Activated CD4-positive, alpha-beta T cell treated with anti-CD3 and anti-CD28 coated beads, Interleukin-2, amount 10 ng/mL, durations not matched to agents 7 days and 5 days (primary cell): ENCODE results near the gene ELMO1. TPM values are rescaled to one million over a fixed set of nuclear protein-coding genes. Genes with fewer than 3 reads are reported as not detected.
"Not testable (repeated sequence)": the region's sequence is repeated elsewhere in the genome, so short reads cannot be mapped to it uniquely, and the experiment has no call there.

Experiments
- CTCF ChIA-PET: fragments of 350-600 bp; sonication (Branson Sonifier 250); formaldehyde crosslinking; loops from one replicate; lab custom pipeline; 2021; ENCODE audit warnings: antibody characterized with exemption; lab: Charles Lee
- POLR2A ChIA-PET: fragments of 350-600 bp; sonication (Branson Sonifier 250); formaldehyde crosslinking; loops from one replicate; lab custom pipeline; 2021; ENCODE audit warnings: antibody characterized with exemption; lab: Charles Lee
- DNase-seq: peaks from one replicate; pipeline ENCODE4 v3.0.0-alpha.2; 2020
- H3K27ac Mint-ChIP-seq: one replicate; pipeline ENCODE4 v1.8.0; 2021; ENCODE audit warnings: mild to moderate bottlenecking, moderate library complexity, mixed read lengths
- H3K27me3 Mint-ChIP-seq: one replicate; pipeline ENCODE4 v1.8.0; 2021; ENCODE audit warnings: mixed read lengths
- H3K36me3 Mint-ChIP-seq: one replicate; pipeline ENCODE4 v1.8.0; 2021; ENCODE audit warnings: low read depth, mixed read lengths
- H3K4me1 Mint-ChIP-seq: one replicate; pipeline ENCODE4 v1.8.0; 2021; ENCODE audit warnings: mixed read lengths
- H3K4me3 Mint-ChIP-seq: one replicate; pipeline ENCODE4 v1.8.0; 2021; ENCODE audit warnings: mild to moderate bottlenecking, moderate library complexity, mixed read lengths
- H3K9me3 Mint-ChIP-seq: one replicate; pipeline ENCODE4 v1.8.0; 2021; ENCODE audit warnings: mixed read lengths
- total RNA-seq, 2 experiments: library from RNA; stranded (reverse); gene quantifications; one replicate each; pipeline ENCODE4 v1.2.3, GENCODE V29; 2021

ELMO1 gene
- total RNA-seq, 2 experiments from 2014 or later, result 99.8 to 142 TPM

DNA sequence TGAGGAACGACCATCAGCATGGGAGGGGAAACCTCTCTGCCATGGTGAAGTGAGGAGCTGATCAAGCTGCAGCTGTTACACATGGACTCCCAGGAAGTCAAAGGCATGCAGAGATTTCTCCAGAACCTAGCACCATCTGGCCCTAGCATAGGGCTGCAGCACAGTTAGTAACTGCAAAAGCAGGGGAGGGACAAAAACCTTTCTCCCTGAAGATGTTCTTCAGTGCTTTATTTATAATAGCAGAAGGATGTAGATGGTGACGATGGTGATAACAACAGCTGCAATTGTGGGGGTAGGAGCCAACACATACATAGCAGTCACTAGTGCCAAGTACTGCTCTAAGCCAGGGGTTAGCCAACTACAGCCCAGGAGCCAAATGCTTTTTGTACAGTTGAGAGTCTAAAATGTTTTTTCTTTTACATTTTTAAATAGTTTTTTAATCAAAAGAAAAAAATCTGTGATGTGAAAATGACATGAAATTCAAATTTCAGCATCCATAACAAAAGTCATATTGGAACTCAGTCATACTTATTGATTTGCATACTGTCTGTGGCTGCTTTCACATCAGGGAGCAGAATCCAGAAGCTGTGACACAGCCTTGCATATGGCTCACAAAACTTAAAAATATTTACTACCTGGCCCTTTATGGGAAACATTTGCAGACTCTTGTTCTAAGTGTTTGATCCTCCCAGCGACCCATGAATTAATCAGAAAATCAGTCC, 299.5 kb downstream of the ELMO1 start:
- H3K4me1 Mint-ChIP-seq, result no peaks in the 10 kb centered on the region

DNA sequence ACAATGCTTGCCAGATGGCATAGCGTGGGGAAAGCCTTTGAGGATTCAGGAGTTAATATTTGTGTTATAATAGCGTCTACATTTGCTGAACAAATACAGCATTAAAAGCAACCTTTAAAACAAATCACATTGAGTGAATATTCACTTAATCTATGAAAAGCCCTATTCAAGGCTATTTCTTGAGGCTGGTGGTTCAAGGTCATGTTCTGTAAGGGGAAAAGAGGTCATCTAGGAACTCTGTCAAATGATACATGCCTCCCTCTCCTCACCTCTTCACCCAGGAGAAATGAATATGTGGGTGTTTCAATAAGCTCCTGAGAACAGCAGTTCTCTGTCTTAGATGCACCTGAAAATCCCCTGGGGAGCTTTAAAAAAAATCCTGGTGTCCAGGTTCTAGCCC, 303.0 kb downstream of the ELMO1 start:
- no peak for DNase-seq
- H3K4me1 Mint-ChIP-seq, result no peaks in the 10 kb centered on the region
- H3K9me3 Mint-ChIP-seq, result peaks cover 6% of the 10 kb centered on the region
- peaks cover 39% of the 10 kb centered on the region for H3K36me3 Mint-ChIP-seq
- POLR2A ChIA-PET, result no interaction called here
- no peak overlapping the region for H3K27ac Mint-ChIP-seq
- no peak overlapping the region for H3K4me3 Mint-ChIP-seq
- no peaks in the 10 kb centered on the region for H3K27me3 Mint-ChIP-seq
- CTCF ChIA-PET, result interaction anchor here (0.9 kb wide), 1 partner anchor 29 kb away, joined by 6 read pairs; no protein-coding TSS in a partner anchor

More for the DNA sequence above, 299.5 kb downstream of the ELMO1 start:
- Mint-ChIP-seq H3K4me3 (no peak overlapping the region), H3K9me3 (no peaks in the 10 kb centered on the region), H3K27ac (no peak overlapping the region), H3K27me3 (no peaks in the 10 kb centered on the region), H3K36me3 (peaks cover 31% of the 10 kb centered on the region)
- ChIA-PET POLR2A (no interaction called here), CTCF (no interaction called here)
- no peak for DNase-seq

DNA sequence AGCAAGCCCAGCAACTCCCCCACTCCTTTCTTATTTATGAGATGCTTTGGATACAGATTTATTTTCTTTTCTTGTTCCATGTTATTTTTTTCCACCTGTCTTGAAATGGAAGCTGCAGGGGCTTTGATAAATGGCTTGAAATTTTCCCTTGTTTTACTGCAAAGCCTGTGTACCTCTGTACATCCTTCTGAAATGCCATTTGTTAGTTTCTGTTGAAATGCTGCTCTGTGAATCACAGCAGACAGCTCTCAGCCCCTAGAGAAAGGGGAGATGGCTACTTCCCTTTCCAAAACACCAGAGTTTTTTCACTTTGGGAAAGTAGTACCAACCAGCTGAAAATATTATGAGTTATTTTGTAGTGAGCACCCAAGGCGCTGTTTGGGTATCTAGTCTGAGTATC, 304.2 kb downstream of the ELMO1 start:
- no peak for DNase-seq
- CTCF ChIA-PET, result no interaction called here
- Mint-ChIP-seq H3K27me3 (no peaks in the 10 kb centered on the region), H3K36me3 (peaks cover 49% of the 10 kb centered on the region), H3K9me3 (peaks cover 16% of the 10 kb centered on the region), H3K27ac (no peak overlapping the region), H3K4me1 (no peaks in the 10 kb centered on the region), H3K4me3 (no peak overlapping the region)
- POLR2A ChIA-PET, result no interaction called here

DNA sequence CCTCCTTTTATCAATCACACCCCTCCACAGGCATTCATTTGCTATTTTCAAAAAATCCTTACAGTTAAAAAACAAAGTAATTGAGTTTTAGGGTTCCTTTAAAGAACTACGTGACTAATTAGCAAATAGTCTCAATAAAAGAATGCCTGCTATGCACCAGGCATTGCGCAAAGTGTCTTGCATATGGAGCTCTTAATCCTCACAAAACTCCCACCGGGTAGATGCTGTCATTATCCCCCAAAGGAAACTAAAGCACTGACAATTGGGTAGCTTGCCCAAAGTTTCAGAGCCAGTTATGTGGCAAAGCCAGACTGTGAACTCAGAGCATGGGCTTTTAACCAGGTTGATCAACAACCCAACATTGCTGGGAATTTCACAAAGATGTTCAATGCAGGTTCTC, 305.7 kb downstream of the ELMO1 start:
- ChIA-PET CTCF (no interaction called here), POLR2A (no interaction called here)
- DNase-seq, result no peak
- peaks cover 28% of the 10 kb centered on the region for H3K9me3 Mint-ChIP-seq
- peaks cover 58% of the 10 kb centered on the region for H3K36me3 Mint-ChIP-seq
- H3K4me1 Mint-ChIP-seq, result no peaks in the 10 kb centered on the region
- H3K27me3 Mint-ChIP-seq, result no peaks in the 10 kb centered on the region
- no peak overlapping the region for H3K27ac Mint-ChIP-seq
- no peak overlapping the region for H3K4me3 Mint-ChIP-seq

DNA sequence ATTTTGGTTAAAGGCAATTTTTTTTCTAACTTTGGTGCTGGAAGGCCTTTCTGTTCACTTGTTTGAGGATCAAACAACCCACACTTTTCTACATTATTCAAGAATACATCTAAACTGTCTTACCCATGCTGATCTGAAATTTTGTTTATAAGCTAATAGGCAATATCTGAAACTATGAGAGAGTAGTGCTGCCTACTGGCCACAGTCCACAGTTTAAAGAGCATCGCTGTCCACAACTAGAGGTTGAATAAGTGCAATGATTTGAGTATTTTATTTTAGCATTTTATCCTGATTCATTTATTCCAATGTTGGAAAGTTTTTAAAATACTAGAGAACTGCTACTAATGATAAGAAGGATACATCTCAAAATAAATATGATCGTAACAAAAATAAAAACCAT, 306.9 kb downstream of the ELMO1 start:
- no peak overlapping the region for H3K27ac Mint-ChIP-seq
- POLR2A ChIA-PET, result no interaction called here
- peaks cover 35% of the 10 kb centered on the region for H3K9me3 Mint-ChIP-seq
- H3K4me3 Mint-ChIP-seq, result no peak overlapping the region
- DNase-seq, result no peak
- H3K27me3 Mint-ChIP-seq, result no peaks in the 10 kb centered on the region
- no peaks in the 10 kb centered on the region for H3K4me1 Mint-ChIP-seq
- CTCF ChIA-PET, result no interaction called here
- peaks cover 56% of the 10 kb centered on the region for H3K36me3 Mint-ChIP-seq

DNA sequence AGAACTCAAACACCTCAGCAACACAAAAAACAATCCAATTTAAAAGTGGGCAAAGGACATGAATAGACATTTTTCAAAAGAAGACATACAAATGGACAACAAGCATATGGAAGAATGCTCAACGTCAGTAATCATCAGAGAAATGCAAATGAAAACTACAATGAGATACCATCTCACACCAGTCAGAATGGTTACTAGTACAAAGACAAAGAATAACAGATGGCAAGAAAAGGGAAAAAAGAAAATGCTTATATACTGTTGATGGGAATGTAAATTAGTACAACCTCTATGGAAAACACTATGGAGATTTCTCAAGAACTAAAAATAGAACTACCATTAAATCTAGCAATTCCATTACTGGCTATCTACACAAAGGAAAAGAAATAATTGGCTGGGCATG, 314.8 kb downstream of the ELMO1 start:
- Mint-ChIP-seq H3K9me3 (peaks cover 19% of the 10 kb centered on the region), H3K36me3 (peaks cover 83% of the 10 kb centered on the region)
- H3K4me3 Mint-ChIP-seq, DNase-seq, POLR2A ChIA-PET, H3K27me3 Mint-ChIP-seq, H3K27ac Mint-ChIP-seq, H3K4me1 Mint-ChIP-seq: not testable (repeated sequence)
- CTCF ChIA-PET, result interaction anchor here (0.7 to 1.8 kb wide), 2 partner anchors 21 to 36 kb away, joined by 3 read pairs; no protein-coding TSS in a partner anchor

DNA sequence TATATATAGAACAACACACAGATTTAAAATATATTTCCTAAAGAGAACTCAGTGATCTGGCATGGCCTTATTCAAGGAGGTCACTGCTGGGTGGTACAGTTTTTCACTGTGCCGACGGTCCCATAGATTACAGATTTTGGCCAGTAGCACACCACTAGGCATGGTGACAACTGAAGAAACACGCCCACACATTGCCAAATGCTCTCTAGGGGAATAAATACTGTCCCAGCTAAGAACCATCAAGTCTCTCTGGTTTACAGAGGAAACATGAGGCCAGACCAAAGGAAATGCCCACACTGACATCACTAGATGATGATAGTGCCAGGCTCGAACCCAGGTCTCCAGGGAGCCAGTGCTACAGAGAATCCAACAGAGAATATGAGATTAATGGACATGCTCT, 316.8 kb downstream of the ELMO1 start:
- H3K27ac Mint-ChIP-seq, result no peak overlapping the region
- H3K4me1 Mint-ChIP-seq, result no peaks in the 10 kb centered on the region
- peaks cover 86% of the 10 kb centered on the region for H3K36me3 Mint-ChIP-seq
- ChIA-PET POLR2A (no interaction called here), CTCF (no interaction called here)
- peaks cover 4% of the 10 kb centered on the region for H3K9me3 Mint-ChIP-seq
- H3K4me3 Mint-ChIP-seq, result no peak overlapping the region
- DNase-seq, result no peak
- H3K27me3 Mint-ChIP-seq, result no peaks in the 10 kb centered on the region

DNA sequence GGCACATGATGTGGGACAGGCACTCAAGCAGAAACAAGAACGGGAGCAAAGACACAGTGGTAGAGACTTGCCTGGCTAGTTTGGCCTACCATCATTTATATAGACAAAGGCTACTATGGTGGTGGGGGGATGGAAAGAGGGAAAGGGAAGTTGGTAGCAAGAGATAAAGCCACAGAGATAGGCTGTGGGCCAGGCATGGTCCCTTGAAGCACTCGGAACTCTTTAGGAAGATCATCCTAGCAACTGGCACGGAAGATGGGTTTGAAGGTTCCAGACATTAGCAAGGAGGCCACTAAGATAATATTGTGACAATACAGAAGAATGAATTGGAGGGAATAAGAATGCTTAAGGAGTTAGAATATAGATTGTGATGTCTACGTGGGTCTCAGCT, 319.6 kb downstream of the ELMO1 start:
- Mint-ChIP-seq H3K4me1 (no peaks in the 10 kb centered on the region), H3K4me3 (no peak overlapping the region), H3K9me3 (peaks cover 10% of the 10 kb centered on the region), H3K27ac (no peak overlapping the region), H3K36me3 (peaks cover 83% of the 10 kb centered on the region), H3K27me3 (no peaks in the 10 kb centered on the region)
- POLR2A ChIA-PET, result no interaction called here
- CTCF ChIA-PET, result no interaction called here
- DNase-seq, result no peak

DNA sequence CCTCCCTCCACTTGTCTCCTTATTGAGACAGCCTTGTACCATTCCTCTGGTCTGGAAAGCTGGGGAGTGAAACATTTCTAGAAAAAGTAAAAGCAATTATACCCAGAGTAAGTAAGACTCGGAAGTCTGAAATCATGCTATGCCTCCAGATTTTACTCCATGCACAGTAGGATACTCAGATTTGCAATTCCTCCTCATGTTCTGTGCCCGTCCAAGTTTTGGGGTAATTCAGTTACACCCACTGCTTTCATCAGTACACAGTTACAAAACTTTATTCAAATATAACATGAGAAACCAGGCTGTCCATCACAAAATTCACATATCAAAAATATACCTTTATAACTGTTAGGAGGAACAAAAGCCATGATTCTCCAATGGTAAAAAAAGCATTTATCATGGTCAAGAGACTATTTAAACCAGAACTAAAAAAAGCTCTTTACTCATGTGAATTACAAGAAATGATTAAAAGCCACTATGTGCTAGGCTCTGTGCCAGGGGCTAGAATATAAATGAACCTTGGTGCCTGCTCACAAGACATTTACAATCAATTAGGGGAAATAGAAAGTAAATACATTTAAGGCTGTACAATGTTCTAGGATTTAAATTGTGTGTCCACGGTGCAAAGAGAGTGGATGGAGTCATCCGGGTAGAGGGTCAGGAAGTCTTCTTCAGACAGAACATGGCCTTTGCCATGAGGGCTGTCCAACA, 320.2 kb downstream of the ELMO1 start:
- H3K27ac Mint-ChIP-seq, result no peak overlapping the region

DNA sequence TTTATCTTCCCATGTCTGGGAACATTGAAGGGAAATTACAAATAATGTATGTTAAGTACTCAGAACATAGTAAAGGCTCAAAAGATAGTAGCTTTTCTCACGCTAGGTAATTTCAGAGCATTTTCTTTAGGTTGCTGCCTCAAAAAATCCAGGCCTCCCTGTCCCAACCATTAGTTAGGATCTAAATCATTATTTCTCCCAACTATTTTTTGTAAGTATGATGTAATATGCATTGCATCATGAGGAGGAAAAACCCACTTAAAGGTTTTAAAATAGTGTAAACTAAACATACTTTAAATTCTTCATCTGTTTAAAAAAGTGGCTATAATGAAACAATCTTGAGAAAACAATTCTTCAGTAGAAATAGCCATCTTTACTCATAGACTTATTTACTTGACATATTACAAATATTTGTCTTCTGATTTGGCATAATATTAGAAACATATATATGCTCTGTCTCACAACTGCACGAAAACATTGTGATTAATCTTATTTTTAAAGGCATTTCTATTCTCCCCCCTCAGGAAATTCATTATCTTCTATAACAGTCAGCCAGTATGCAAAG, 329.3 kb downstream of the ELMO1 start:
- ChIA-PET POLR2A (no interaction called here), CTCF (no interaction called here)
- Mint-ChIP-seq H3K27me3 (no peaks in the 10 kb centered on the region), H3K27ac (no peak overlapping the region), H3K36me3 (peaks cover 46% of the 10 kb centered on the region), H3K4me1 (peaks cover 19% of the 10 kb centered on the region), H3K9me3 (peaks cover 11% of the 10 kb centered on the region), H3K4me3 (no peak overlapping the region)
- DNase-seq, result no peak

More for the DNA sequence above, 320.2 kb downstream of the ELMO1 start:
- ChIA-PET CTCF (no interaction called here), POLR2A (no interaction called here)
- Mint-ChIP-seq H3K4me3 (no peak overlapping the region), H3K27me3 (no peaks in the 10 kb centered on the region), H3K4me1 (no peaks in the 10 kb centered on the region), H3K36me3 (peaks cover 82% of the 10 kb centered on the region), H3K9me3 (peaks cover 10% of the 10 kb centered on the region)
- no peak for DNase-seq

DNA sequence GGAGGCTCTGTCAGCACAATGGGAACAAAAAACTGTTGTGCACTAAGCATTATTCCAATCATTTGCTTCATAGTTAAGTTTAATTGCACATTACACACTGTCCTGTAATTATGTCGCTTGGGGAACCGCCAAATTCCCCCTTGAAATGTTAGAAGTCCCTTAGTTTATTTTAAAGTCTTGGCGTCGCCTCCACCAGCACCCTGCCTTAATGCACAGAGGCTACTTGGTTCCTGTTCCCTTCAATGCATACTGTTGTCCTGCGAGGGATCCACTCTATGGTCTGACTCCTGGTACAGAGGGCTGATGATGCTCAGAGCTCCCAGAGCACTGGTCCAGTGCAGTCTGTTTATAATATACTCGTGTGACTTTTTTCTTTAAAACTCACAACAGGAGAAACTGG, 330.7 kb downstream of the ELMO1 start:
- no peaks in the 10 kb centered on the region for H3K27me3 Mint-ChIP-seq
- ChIA-PET POLR2A (no interaction called here), CTCF (no interaction called here)
- H3K4me1 Mint-ChIP-seq, result peaks cover 23% of the 10 kb centered on the region
- H3K9me3 Mint-ChIP-seq, result peaks cover 7% of the 10 kb centered on the region
- no peak overlapping the region for H3K27ac Mint-ChIP-seq
- peaks cover 45% of the 10 kb centered on the region for H3K36me3 Mint-ChIP-seq
- no peak overlapping the region for H3K4me3 Mint-ChIP-seq
- DNase-seq, result no peak

DNA sequence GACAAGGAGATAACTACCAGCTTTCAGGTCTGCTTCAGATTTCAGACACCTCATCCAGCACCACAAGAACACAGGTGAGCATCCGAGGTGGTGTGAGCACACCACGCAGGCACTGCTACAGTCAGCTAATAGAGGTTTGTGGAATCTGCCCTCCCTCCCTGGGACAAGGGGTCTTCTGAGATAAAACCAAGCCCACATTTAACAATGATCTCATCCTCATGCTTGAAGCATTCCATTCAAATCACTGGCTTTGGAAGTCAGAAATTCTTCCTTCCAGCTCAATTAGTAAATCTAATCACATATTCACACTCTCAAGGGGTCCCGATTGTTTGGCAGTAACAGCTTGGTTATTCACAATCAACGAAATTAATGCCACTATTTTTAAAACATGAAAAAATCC, 331.4 kb downstream of the ELMO1 start:
- DNase-seq, result no peak
- H3K27me3 Mint-ChIP-seq, result no peaks in the 10 kb centered on the region
- peaks cover 16% of the 10 kb centered on the region for H3K4me1 Mint-ChIP-seq
- H3K36me3 Mint-ChIP-seq, result peaks cover 41% of the 10 kb centered on the region
- ChIA-PET POLR2A (no interaction called here), CTCF (no interaction called here)
- no peak overlapping the region for H3K27ac Mint-ChIP-seq
- no peak overlapping the region for H3K4me3 Mint-ChIP-seq
- peaks cover 6% of the 10 kb centered on the region for H3K9me3 Mint-ChIP-seq

DNA sequence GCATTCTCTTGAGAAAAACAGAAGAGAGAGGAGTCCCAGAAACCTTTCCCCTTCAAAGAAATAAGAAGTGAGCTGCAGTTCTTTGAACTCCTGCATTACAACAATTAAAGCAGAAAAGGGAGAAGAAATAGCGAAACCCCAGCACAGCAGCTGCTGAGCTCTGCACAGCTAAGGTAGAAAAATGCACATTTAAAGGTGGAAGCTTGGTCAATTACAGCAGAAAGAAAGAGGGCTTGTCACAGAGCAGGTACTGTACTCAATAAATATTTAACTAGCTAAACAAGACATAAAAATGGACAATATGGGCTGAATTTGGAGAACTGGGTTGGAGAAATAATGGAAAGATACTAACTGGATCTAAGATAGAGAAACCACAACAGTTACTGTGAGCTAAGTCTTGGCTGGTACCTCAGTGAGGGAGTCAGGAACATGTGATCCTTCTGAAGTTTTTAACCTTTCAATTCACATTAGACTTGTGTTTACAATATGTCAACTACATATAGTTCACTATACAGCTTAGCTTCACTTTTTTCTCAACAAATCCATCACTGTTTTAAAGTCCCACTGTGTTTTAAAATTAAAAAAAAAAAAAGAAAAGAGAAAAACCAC, 332.5 kb downstream of the ELMO1 start:
- Mint-ChIP-seq H3K36me3 (peaks cover 38% of the 10 kb centered on the region), H3K27me3 (no peaks in the 10 kb centered on the region), H3K27ac (no peak overlapping the region), H3K4me1 (peaks cover 13% of the 10 kb centered on the region), H3K4me3 (no peak overlapping the region), H3K9me3 (peaks cover 1% of the 10 kb centered on the region)
- ChIA-PET POLR2A (no interaction called here), CTCF (interaction anchor here (0.9 kb wide), 1 partner anchor 29 kb away, joined by 6 read pairs; no protein-coding TSS in a partner anchor)
- DNase-seq, result no peak
